DMS153 treated with DMSO at 0.1 percent for 48 hours (cell line): ENCODE results near the gene ASAH2.

Experiments
- DNase-seq: peaks from one replicate; lab custom pipeline; 2025; ENCODE audit not compliant: unreplicated experiment; lab: John Stamatoyannopoulos, UW

Gene ASAH2

GRCh38 chr10:50210876-50211275 is 40.4 kb downstream of the ASAH2 start:
- no peak for DNase-seq
